GM12878 (cell line): ENCODE measurements around the gene DGAT2.

ENCODE experiments used
- CTCF ChIP-seq, 3 experiments: IDR thresholded peaks in 2 of 3; conservative IDR thresholded peaks in 1 of 3; 2 replicates each; pipeline ENCODE4 v1.5.1; 2011; ENCODE audit warnings: low read depth in 3 of 3, low read length in 3 of 3, mild to moderate bottlenecking in 3 of 3, control low read depth in 2 of 3, moderate library complexity in 2 of 3, inconsistent platforms in 1 of 3, mixed read lengths in 1 of 3; ENCODE audit not compliant: control insufficient read depth in 2 of 3, insufficient read depth in 1 of 3; ENCODE audit errors: extremely low read depth in 1 of 3
- FOS ChIP-seq: IDR thresholded peaks from 3 replicates; pipeline ENCODE4 v1.6.1; 2011; ENCODE audit warnings: borderline replicate concordance; ENCODE audit not compliant: insufficient read length; ENCODE audit errors: extremely low read depth
- MYC ChIP-seq: IDR thresholded peaks from 2 replicates; pipeline ENCODE4 v1.6.1; 2011; ENCODE audit warnings: mild to moderate bottlenecking, low read length, moderate library complexity, inconsistent platforms; ENCODE audit not compliant: insufficient read depth, insufficient replicate concordance, insufficient read length, severe bottlenecking
- POLR2A ChIP-seq: IDR thresholded peaks from 2 replicates; pipeline ENCODE4 v1.6.1; 2011; ENCODE audit warnings: low read depth, mild to moderate bottlenecking, low read length
- RFX5 ChIP-seq: IDR thresholded peaks from 2 replicates; pipeline ENCODE4 v1.6.1; 2011; ENCODE audit warnings: low read depth, low read length, improper control_type of control experiment
- SP1 ChIP-seq: IDR thresholded peaks from one replicate; pipeline ENCODE4 v1.6.1; 2011; ENCODE audit warnings: low read depth, low read length
- TCF12 ChIP-seq: IDR thresholded peaks from 2 replicates; pipeline ENCODE4 v1.6.1; 2011; ENCODE audit warnings: low read depth, mild to moderate bottlenecking, low read length
- ZNF207 ChIP-seq: fragments of 450-650 bp; IDR thresholded peaks from 2 replicates; pipeline ENCODE4 v1.6.1; 2014; ENCODE audit warnings: antibody characterized with exemption, mild to moderate bottlenecking, borderline replicate concordance

GRCh38 chr11:75831915-75832502 lies 63.4 kb downstream of the DGAT2 start:
- TF ChIP-seq CTCF (IDR thresholded peaks at IDR 0.05 in 2 of 3, conservative IDR thresholded peaks at IDR 0.05 in 1 of 3; ENCODE audit: control insufficient read depth in 2 of 3, extremely low read depth in 1 of 3, insufficient read depth in 1 of 3, low read depth in 3 of 3, low read length in 3 of 3), result no peak
- TF ChIP-seq ZNF207, result no peak
- TF ChIP-seq MYC, result no peak
- no peak for TF ChIP-seq SP1
- no peak for TF ChIP-seq FOS
- no peak for TF ChIP-seq RFX5
- no peak for TF ChIP-seq POLR2A
- no peak for TF ChIP-seq TCF12
